Measurements from ENCODE around the gene TPRN. TPM values are rescaled to one million over a fixed set of nuclear protein-coding genes. Genes with fewer than 3 reads are reported as not detected.

TPRN gene
- total RNA-seq, 1 experiment from 2014 or later, result 37.7 TPM

GRCh38 chr9:137178201-137178938, 22.2 kb downstream of the TPRN start:
- H3K27me3 ChIP-seq (replicated peaks; ENCODE audit: control insufficient read depth, insufficient read depth, low read length), result no peaks in the 10 kb centered on the region
- DNase-seq, result no peak
- POLR2A ChIA-PET, result no interaction called here
- H3K27ac Mint-ChIP-seq (ENCODE audit: unreplicated experiment), result no peak overlapping the region
- H3K36me3 ChIP-seq (ENCODE audit: control insufficient read depth, insufficient read depth, low read length), result peaks cover 1% of the 10 kb centered on the region; the same call in 1 of the 2 replicates
- H3K4me3 Mint-ChIP-seq (ENCODE audit: unreplicated experiment), result no peak overlapping the region
- H3K4me1 Mint-ChIP-seq (ENCODE audit: low read depth, unreplicated experiment), result no peaks in the 10 kb centered on the region
- H3K4me1 ChIP-seq, result 0 out of 2 replicates have a peak, but pooled peaks cover 3% of the 10 kb centered on the region
- no TSS peak for BruUV-seq (replicated peaks)
- H3K9me3 Mint-ChIP-seq (ENCODE audit: unreplicated experiment), result no peaks in the 10 kb centered on the region
- H3K27me3 Mint-ChIP-seq (ENCODE audit: insufficient read depth, unreplicated experiment), result no peaks in the 10 kb centered on the region
- H3K9me3 ChIP-seq, result no peaks in the 10 kb centered on the region
- H3K4me3 ChIP-seq (ENCODE audit: low read depth, low read length), result no peak overlapping the region
- TF ChIP-seq, protein P1, sequence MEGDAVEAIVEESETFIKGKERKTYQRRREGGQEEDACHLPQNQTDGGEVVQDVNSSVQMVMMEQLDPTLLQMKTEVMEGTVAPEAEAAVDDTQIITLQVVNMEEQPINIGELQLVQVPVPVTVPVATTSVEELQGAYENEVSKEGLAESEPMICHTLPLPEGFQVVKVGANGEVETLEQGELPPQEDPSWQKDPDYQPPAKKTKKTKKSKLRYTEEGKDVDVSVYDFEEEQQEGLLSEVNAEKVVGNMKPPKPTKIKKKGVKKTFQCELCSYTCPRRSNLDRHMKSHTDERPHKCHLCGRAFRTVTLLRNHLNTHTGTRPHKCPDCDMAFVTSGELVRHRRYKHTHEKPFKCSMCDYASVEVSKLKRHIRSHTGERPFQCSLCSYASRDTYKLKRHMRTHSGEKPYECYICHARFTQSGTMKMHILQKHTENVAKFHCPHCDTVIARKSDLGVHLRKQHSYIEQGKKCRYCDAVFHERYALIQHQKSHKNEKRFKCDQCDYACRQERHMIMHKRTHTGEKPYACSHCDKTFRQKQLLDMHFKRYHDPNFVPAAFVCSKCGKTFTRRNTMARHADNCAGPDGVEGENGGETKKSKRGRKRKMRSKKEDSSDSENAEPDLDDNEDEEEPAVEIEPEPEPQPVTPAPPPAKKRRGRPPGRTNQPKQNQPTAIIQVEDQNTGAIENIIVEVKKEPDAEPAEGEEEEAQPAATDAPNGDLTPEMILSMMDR (IDR thresholded peaks at IDR 0.05; ENCODE audit: insufficient read depth in 1 of 2, low read depth in 1 of 2, low read length in 1 of 2, severe bottlenecking in 1 of 2, unreplicated experiment in 1 of 2), result no peak
- peaks cover 49% of the 10 kb centered on the region for H3K36me3 Mint-ChIP-seq (ENCODE audit: insufficient read depth, unreplicated experiment)
- intact Hi-C loops (cut with micrococcal nuclease; ENCODE audit: unreplicated experiment), result no loop called here
- CTCF ChIA-PET, result interaction anchor here (0.6 to 2.2 kb wide), 3 partner anchors 12 to 132 kb away, joined by 3 to 13 read pairs (median 4); no protein-coding TSS in a partner anchor

DNA sequence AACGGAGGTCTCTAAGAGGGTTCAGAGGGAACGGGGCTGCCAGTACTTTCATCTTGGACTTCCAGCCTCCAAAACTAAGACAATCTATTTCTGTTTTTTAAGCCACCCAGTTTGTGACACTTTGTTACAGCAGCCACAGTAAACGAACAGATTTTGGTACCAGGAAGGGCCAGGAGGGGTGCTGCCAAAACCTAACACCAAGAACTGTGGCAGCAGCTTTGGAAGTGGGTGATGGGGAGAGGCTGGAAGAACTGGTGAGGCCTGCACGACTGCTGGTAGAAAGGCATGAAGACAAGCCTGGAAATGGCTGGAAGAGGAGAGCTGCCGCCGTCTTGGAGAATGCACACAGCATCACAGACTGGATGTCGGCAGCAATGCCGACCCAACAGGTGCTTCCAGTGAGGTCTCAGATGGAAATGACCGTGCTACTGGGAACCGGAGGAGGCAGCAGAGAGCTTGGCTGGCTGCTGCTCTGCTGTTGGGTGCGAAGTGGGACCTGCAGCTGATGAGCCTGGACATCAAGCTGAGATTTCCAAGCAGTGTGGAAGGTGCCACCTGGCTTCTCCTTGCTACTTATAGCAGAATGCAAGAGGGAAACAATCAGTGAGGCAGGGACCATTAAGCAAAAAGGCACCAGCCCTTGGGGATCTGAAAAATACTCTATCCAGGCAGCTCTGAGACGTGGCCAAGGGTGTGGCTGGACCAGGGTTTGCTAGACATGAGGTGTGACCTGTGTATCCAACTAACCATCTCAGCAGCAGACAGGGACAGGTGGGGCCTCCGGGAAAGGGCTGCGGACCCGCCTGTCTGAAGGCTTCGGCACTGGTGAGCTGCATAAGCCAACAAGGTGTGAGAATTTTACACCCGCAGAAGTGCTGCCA, 24.0 kb downstream of the TPRN start:
- no peaks in the 10 kb centered on the region for H3K9me3 ChIP-seq
- ChIA-PET CTCF (interaction anchor here (0.5 to 2.2 kb wide), 14 partner anchors 9 to 336 kb away, joined by 3 to 13 read pairs (median 4); partner anchors contain the start of genes NPDC1, RNF208, RNF224 and TPRN), POLR2A (interaction anchor here (0.6 to 0.8 kb wide), 3 partner anchors 12 to 444 kb away, joined by 3 to 5 read pairs (median 3); partner anchors contain the start of gene TUBB4B)
- Mint-ChIP-seq H3K9me3 (ENCODE audit: unreplicated experiment) (no peaks in the 10 kb centered on the region), H3K4me3 (ENCODE audit: unreplicated experiment) (no peak overlapping the region), H3K36me3 (ENCODE audit: insufficient read depth, unreplicated experiment) (peaks cover 40% of the 10 kb centered on the region), H3K27me3 (ENCODE audit: insufficient read depth, unreplicated experiment) (no peaks in the 10 kb centered on the region), H3K4me1 (ENCODE audit: low read depth, unreplicated experiment) (no peaks in the 10 kb centered on the region), H3K27ac (ENCODE audit: unreplicated experiment) (no peak overlapping the region)
- intact Hi-C loops (cut with micrococcal nuclease; ENCODE audit: unreplicated experiment), result no loop called here
- DNase-seq, result peak; percentile 65 to 71
- H3K4me3 ChIP-seq (ENCODE audit: low read depth, low read length), result no peak overlapping the region
- H3K36me3 ChIP-seq (ENCODE audit: control insufficient read depth, insufficient read depth, low read length), result no peaks in the 10 kb centered on the region
- TF ChIP-seq, protein P1 (IDR thresholded peaks at IDR 0.05; ENCODE audit: insufficient read depth in 1 of 2, low read depth in 1 of 2, low read length in 1 of 2, severe bottlenecking in 1 of 2, unreplicated experiment in 1 of 2), result peak; percentile 35 to 72
- 0 out of 2 replicates have a peak, but pooled peaks cover 3% of the 10 kb centered on the region for H3K4me1 ChIP-seq
- BruUV-seq (replicated peaks), result no TSS peak
- H3K27me3 ChIP-seq (replicated peaks; ENCODE audit: control insufficient read depth, insufficient read depth, low read length), result no peaks in the 10 kb centered on the region
